ENCODE measurements around the gene LRRC38. TPM values are rescaled to one million over a fixed set of nuclear protein-coding genes. Genes with fewer than 3 reads are reported as not detected.

The LRRC38 gene
- total and polyA plus RNA-seq, 2 of the 4 experiments (the other 2 are of a cell fraction): not detected

DNA sequence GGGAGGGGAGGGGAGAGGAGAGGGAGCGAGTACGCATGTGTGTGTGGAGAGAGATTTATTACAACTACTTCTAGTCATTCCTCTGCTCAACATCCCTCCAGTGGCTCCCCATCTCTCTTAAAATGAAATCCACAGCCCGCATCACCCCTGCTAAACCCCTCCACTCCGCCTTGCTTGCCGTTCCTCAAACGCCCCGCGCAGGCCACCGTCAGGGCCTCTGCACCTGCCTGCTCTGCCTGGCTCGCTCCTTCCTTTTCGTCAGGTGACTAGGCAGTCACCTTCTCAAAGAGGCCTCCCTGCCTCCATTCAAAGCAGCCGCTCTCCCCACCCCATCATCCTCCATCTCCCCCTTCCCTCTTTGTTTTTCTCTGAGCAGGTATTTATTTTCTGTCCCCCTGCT, 29.9 kb downstream of the LRRC38 start:
- TF ChIP-seq RFX5 (IDR thresholded peaks at IDR 0.05; ENCODE audit: low read depth, low read length) (no peak), MAZ (IDR thresholded peaks at IDR 0.05; ENCODE audit: borderline replicate concordance, low read depth, low read length) (no peak), CHD1 (IDR thresholded peaks at IDR 0.05; ENCODE audit: low read depth, low read length) (no peak), RAD21 (IDR thresholded peaks at IDR 0.05; ENCODE audit: low read length) (no peak), ELK1 (IDR thresholded peaks at IDR 0.05; ENCODE audit: borderline replicate concordance, low read depth, low read length) (no peak), RCOR1 (IDR thresholded peaks at IDR 0.05; ENCODE audit: insufficient replicate concordance, low read length) (no peak), USF2 (IDR thresholded peaks at IDR 0.05; ENCODE audit: low read depth, low read length) (no peak), POLR2A (IDR thresholded peaks at IDR 0.05; ENCODE audit: low read depth, low read length) (no peak), FOS (IDR thresholded peaks at IDR 0.05; ENCODE audit: low read depth, low read length) (no peak)
- TF ChIP-seq, protein P1, sequence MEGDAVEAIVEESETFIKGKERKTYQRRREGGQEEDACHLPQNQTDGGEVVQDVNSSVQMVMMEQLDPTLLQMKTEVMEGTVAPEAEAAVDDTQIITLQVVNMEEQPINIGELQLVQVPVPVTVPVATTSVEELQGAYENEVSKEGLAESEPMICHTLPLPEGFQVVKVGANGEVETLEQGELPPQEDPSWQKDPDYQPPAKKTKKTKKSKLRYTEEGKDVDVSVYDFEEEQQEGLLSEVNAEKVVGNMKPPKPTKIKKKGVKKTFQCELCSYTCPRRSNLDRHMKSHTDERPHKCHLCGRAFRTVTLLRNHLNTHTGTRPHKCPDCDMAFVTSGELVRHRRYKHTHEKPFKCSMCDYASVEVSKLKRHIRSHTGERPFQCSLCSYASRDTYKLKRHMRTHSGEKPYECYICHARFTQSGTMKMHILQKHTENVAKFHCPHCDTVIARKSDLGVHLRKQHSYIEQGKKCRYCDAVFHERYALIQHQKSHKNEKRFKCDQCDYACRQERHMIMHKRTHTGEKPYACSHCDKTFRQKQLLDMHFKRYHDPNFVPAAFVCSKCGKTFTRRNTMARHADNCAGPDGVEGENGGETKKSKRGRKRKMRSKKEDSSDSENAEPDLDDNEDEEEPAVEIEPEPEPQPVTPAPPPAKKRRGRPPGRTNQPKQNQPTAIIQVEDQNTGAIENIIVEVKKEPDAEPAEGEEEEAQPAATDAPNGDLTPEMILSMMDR (conservative IDR thresholded peaks at IDR 0.05; ENCODE audit: low read depth, low read length): no peak
- Histone ChIP-seq H3K4me2 (ENCODE audit: low read depth, low read length) (no peak overlapping the region), H4K8ac (ENCODE audit: low read depth in 2 of 2, low read length in 2 of 2) (no peak overlapping the region), H3K27ac (ENCODE audit: insufficient read depth, low read length) (no peak overlapping the region), H2BK5ac (ENCODE audit: low read depth, low read length, poor library complexity, severe bottlenecking) (no peak overlapping the region), H3K9me3 (ENCODE audit: control insufficient read depth, insufficient read depth, low read length) (peaks cover 29% of the 10 kb centered on the region), H3K36me3 (ENCODE audit: control insufficient read depth, insufficient read depth, low read length) (no peaks in the 10 kb centered on the region), H2AFZ (replicated peaks; ENCODE audit: low read length, poor library complexity) (no peak overlapping the region), H3K4ac (ENCODE audit: low read depth, low read length) (no peak overlapping the region), H4K20me1 (ENCODE audit: insufficient read depth, low read length) (no peaks in the 10 kb centered on the region), H2BK15ac (ENCODE audit: low read depth, low read length) (no peak overlapping the region), H2BK20ac (ENCODE audit: low read depth, low read length) (no peak overlapping the region), H3K56ac (ENCODE audit: extremely low read depth, insufficient read depth, low read length) (no peak overlapping the region), H3K23ac (ENCODE audit: low read depth, low read length) (no peak overlapping the region), H3K4me3 (ENCODE audit: insufficient read depth, low read depth, low read length) (no peak overlapping the region), H4K91ac (ENCODE audit: insufficient read depth, low read depth, low read length) (no peak overlapping the region), H2AK5ac (ENCODE audit: low read depth, low read length) (no peak overlapping the region), H3K9ac (ENCODE audit: low read depth, low read length) (no peak overlapping the region), H3K27me3 (ENCODE audit: control insufficient read depth, insufficient read depth, low read length) (no peaks in the 10 kb centered on the region), H3K4me1 (ENCODE audit: control insufficient read depth, insufficient read depth, low read length) (no peaks in the 10 kb centered on the region), H3K18ac (ENCODE audit: low read depth, low read length) (no peak overlapping the region), H2BK120ac (ENCODE audit: low read depth, low read length) (no peak overlapping the region), H4K5ac (ENCODE audit: low read depth, low read length) (no peak overlapping the region), H3K14ac (replicated peaks; ENCODE audit: low read depth, low read length) (no peak overlapping the region), H3K9me1 (ENCODE audit: insufficient read depth, low read length) (no peaks in the 10 kb centered on the region), H2AK9ac (replicated peaks; ENCODE audit: low read depth, low read length, poor library complexity) (no peak overlapping the region), H3K79me1 (ENCODE audit: low read depth in 1 of 2, low read length in 2 of 2) (no peaks in the 10 kb centered on the region)
- intact Hi-C loops (cut with micrococcal nuclease): no loop called here
- no TSS peak for BruUV-seq (replicated peaks)
- ChIA-PET CTCF (no interaction called here), POLR2A (ENCODE audit: unreplicated experiment) (no interaction called here)
- 73% methylated on average over 8 of the region's 12 CpGs; no CpG with 5 or more reads in 1 of the 2 experiments for WGBS, 2 experiments (ENCODE audit: extremely low coverage in 2 of 2, insufficient read length in 1 of 2)
- dilution Hi-C loops (cut with HindIII; ENCODE audit: low sequenced_read_pairs, unreplicated experiment): no loop called here
- in situ Hi-C loops (cut with MboI; ENCODE audit: low sequenced_read_pairs): no loop called here
- ATAC-seq (ENCODE audit: low read depth) (no peak), DNase-seq (no peak)
